SW 1271 (cell line): ENCODE data around the gene NSG1.
"Not testable (repeated sequence)": the region's sequence is repeated elsewhere in the genome, so short reads cannot be mapped to it uniquely, and the experiment has no call there.

Source experiments
- DNase-seq, 2 experiments: peaks; one replicate each; lab custom pipeline; 2025; lab: John Stamatoyannopoulos, UW

Gene NSG1

DNA sequence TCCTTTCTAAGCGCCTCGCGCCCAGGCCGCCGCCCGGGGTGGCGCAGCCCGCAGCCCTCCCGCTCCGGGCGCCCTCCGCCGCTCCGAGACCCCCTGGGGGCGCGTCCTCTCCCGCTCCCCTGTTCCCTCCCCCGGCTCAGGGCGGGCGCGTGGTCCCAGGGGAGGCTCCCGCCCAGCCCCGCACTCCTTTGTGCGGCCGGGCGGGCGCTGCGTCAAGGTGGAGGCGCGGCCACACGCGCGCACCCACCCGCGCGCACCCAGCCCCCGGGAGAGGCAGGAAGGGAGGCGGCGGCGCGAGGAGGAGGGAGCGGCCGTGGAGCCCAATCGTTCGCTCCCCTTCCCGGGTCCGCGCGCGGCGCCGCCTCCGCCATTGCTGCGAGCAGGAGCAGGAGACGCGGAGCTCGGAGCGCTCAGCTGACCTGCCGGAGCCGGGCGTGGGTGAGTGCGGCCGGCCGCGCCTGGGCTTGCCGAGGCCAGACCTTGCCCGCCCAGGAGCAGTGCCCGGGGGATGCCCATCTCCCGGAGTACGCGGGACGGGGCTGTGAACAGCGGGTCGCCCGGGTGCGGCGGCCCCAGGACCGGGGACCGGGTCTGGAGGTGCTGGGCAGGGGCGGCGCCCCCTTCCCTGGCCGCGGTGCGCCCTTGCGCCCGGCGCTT is at the start of gene NSG1:
TSS of gene NSG1 (plus strand) at position 367 of the 657 bp plus-strand sequence. CDS start 528 bp downstream, outside the sequence.
- DNase-seq, result peak in 1 of 2 experiments; percentile 15

DNA sequence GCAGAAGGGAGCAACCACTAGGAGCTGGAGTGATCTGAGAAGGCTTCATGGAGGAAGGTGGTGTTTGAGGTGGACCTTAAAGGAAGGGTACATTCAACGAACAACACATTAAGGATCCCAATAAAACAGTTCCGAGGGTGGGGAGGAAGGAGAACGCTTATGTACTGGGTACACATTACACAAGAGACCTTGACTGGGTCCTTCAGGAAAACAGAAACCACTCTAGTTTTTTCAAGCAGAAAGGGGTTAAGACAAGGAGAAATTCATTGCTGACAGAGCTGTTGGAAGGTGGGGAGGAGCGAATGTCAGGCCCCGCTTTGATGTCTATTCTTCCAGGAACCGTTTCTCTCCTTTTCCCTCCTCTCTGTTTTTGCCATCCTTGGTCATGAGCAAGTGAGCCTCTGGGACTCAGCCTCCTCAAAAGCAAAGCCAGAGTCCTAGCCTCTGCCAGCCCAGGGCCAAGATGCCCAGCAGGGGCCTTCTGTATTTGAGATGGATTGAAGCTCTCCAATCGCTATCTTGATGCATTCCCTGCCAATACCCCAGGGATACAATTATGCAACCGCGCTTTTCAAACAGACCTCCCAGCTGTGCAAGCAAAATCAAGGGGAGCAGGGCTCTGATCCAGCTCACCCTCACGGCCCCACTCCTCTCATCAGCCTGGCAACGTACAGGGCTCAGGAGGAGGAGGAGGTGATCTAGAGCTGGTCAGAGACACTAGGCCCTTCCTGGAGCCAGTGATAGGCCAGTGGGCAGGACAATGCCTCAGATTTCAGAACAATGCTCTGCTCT is 48.5 kb upstream of the NSG1 start:
- no peak for DNase-seq

- DNase-seq, result no peak
These were observed 47.3 kb upstream of the NSG1 start for GRCh38 chr4:4339504-4340085.

DNA sequence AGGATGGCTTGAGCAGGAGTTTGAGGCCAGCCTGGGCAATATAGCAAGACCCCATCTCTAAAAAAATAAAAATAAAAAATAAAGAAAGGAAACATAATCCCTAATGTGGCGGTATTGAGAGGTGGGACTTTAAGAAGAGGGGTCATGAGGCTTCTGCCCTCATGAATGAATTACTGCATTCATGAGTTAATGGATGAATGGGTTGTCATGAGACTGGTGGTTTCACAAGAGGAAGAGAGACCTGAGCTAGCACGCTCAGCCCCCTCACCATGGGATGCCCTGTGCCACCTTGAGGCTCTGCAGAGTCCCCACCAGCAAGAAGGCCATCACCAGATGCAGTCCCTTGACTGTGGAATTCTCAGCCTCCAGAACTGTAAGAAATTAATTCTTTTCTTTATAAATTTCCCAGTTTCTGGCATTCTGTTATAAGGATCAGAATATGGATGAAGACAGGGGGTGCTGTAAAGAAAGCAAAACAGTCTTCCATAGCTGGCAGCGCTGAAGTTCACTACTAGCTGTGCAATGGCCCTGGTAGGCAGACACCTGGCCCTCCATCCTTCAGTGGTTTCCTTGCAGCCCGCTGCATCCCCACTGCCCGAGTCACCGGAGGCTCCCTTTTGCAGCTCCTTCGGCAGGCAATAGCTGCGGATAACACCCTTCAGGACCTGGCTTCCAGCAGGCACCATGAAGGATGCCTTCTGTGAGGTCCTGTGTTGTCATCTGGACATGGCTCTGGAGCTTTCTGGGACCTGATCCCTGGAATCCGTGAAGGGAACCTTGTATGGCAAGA is 44.8 kb upstream of the NSG1 start:
- no peak for DNase-seq

DNA sequence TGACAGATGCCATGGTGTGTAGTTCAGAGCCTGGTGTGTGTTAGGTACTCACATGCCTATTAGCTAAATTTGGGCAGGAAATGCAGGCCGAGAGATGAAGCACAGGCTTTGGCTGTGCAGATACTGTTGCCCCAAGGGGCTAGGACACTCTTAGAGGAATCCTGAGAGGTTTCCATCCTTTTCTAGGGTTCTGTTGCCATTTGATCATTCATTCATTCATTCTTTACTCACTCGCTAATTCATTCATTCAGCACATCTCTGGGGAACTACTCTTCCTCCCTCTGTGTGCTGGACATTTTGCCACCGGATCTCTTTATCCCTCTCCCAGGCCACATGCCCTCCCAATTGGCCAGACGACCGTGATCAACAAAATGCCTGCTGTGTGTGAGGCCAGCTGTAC is 43.9 kb upstream of the NSG1 start:
- no peak for DNase-seq

- DNase-seq, result no peak
These were observed 41.9 kb upstream of the NSG1 start for GRCh38 chr4:4344915-4345527.

DNA sequence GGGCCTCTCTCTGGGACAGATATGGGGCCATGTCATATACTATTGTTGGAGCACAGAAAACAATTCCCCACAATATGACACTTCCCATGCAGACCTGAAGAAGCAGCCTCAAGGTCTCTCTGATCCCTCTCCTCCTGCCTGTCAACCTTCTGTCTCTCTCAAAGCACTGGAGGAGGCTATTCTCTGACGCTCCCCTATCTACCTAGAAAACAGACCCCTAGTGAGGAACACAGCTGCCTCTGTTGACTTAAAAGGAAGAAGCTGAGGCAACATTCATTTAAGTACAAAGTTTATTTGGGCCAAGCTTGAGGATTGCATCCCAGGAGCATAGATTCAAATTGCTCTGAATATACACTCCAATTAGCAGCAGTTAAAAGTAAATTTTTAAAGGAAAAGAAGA is 39.3 kb upstream of the NSG1 start:
- no peak for DNase-seq

DNA sequence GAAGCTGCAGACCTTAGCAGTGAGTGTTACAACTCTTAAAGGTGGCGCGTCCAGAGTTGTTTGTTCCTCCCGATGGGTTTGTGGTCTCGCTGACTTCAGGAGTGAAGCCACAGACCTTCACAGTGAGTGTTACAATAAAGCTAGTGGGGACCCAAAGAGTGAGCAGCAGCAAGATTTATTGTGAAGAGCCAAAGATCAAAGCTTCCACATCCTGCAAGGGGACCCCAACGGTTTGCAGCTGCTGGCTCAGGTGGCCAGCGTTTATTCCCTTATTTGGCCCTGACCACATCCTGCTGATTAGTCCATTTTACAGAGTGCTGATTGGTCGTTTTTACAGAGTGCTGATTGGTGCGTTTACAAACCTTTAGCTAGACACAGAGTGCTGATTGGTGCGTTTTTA is 38.3 kb upstream of the NSG1 start:
- DNase-seq, result not testable (repeated sequence)

DNA sequence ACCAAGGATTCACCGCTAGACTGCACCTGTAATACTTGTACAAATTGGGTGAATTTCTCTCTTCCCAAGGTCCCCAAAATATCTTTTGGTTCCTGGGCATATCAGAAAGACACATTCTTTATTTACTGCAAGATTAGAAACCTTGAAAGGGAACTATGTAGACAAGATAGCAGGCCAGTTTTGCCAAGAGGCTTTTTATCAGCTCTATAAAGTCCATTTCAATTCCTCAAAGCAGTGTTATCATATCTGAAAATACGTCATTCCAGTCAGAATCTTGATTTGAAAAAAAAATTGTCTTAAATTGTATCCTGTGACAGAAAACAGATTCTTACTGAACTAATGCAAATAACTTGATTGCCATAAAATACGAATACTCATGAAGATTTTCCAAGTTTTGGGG is 37.0 kb upstream of the NSG1 start:
- no peak for DNase-seq

- no peak for DNase-seq
These were observed 36.0 kb upstream of the NSG1 start for GRCh38 chr4:4350909-4351308.

DNA sequence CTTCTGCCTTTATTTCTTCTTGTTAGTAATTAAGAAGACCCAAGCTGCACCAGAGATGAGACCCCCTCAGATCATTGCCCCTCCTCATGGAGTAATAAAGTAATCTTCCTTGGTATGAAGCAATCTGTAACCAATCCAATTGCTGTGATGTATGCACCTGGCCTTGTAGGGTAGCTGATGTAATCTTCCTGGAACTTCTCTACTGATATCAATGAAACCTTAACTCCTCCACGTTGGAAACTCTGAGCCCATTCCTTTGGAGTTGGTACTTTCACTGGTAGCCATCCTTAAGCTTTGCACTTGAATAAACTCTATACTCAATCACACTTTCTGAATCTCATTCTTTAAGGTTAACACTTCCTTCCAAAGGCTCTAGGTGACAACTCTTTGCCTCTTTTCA is 31.6 kb upstream of the NSG1 start:
- no peak for DNase-seq

- DNase-seq, result no peak
These were observed 30.5 kb upstream of the NSG1 start for GRCh38 chr4:4356106-4357041.

DNA sequence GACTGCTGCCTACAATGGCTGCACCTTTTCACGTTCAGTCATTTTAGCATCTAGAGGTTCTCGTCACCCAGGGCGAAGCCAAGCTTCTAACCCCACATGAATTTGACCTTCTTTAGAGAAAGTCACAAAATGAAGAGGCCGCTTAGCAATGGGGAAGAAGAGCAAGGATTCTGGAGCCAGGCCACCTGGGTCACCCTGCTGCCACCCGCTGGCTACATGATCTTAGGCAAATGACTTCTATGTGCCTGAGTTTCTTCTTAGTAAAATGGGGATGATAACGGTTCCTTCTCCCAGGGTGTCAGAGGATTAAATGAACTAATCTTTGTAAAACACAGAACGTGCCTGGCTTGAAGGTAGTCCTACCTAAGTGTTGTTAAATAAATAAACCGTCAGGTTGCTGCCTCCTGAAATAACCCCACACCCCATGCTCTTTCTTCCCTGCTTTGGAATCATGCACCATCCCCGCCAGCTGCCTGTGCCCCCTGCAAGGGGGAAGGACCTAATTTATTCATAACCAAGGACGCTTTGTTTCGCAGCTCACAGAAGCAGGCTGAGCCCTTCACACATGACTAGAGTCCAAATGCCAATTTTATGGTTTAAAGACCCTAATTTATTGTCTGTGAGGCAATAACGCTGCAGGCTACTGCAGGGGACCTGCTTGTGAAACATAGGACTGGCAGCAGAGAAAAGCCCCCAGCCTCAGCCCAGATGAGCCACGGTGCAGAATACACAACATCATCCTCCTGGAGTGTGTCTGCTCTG is 28.6 kb upstream of the NSG1 start:
- DNase-seq, result no peak

- no peak for DNase-seq
These were observed 25.0 kb upstream of the NSG1 start for GRCh38 chr4:4361883-4362282.

GRCh38 chr4:4362991-4363697 is 23.8 kb upstream of the NSG1 start:
- no peak for DNase-seq

DNA sequence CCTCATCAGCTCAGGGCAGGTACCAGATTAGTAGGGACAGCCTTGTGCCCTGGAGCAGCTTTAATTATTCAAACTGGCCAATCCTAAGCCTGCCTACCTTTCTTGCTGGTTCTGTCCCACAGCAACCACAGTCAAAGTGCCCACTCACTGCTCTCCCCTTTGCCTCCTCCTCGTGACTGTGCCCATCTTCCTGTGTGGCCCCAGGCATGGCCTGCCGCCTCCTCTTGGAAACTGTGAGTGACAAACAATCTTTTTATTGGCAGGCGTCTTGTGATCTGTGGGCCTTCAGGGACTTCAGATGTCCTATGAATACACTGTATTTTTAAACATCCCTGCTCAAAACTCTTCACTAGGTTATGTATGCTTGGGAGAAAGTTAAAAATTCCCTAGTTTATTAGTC is 22.8 kb upstream of the NSG1 start:
- no peak for DNase-seq

- no peak for DNase-seq
These were observed 22.3 kb upstream of the NSG1 start for GRCh38 chr4:4364486-4365208.

GRCh38 chr4:4368809-4369580 is 17.9 kb upstream of the NSG1 start:
- no peak for DNase-seq
